ENCODE results near the gene PAXX. TPM values are rescaled to one million over a fixed set of nuclear protein-coding genes. Genes with fewer than 3 reads are reported as not detected.

Gene PAXX
- total RNA-seq, 5 donors from 2014 or later (not counting 1 experiment from before 2014, with no cell fraction given): 81.3 to 173 (median 127) TPM

GRCh38 chr9:137034709-137035506 lies 42.7 kb downstream of the PAXX start:
- Histone ChIP-seq H3K4me1 (ENCODE audit: control insufficient read depth in 1 of 2, extremely low read depth in 1 of 2, insufficient read depth in 2 of 2, low read length in 2 of 2) (peaks cover 3 to 58% of the 10 kb centered on the region in 2 experiments), H3K9me3 (no peaks in the 10 kb centered on the region), H3K27ac (ENCODE audit: low read length) (peak overlapping the region; percentile 67), H3K27me3 (replicated peaks in 1 of 2; ENCODE audit: control insufficient read depth in 2 of 2, extremely low read depth in 1 of 2, insufficient read depth in 2 of 2, low read length in 1 of 2) (peaks cover 0 to 22% of the 10 kb centered on the region in 2 experiments), H3K4me3 (ENCODE audit: control insufficient read depth in 1 of 2, extremely low read depth in 1 of 2, low read length in 1 of 2) (peak overlapping the region; percentile 1 to 29), H3K36me3 (ENCODE audit: control insufficient read depth in 2 of 2, extremely low read depth in 1 of 2, insufficient read depth in 1 of 2, low read length in 1 of 2) (no peaks in the 10 kb centered on the region)
- Mint-ChIP-seq H3K36me3 (no peaks in the 10 kb centered on the region), H3K27me3 (peaks cover 0 to 2% of the 10 kb centered on the region in 2 donors), H3K9me3 (no peaks in the 10 kb centered on the region), H3K4me3 (peak overlapping the region; percentile 59 to 82 (median 75)), H3K27ac (peak overlapping the region; percentile 88 to 93), H3K4me1 (peaks cover 32 to 40% (median 37%) of the 10 kb centered on the region in 3 donors)
- DNase-seq: peak; percentile 68 to 95 (median 83)
- POLR2A ChIA-PET: interaction anchor here (0.6 kb wide), 2 partner anchors 47 to 247 kb away, joined by 3 read pairs; no protein-coding TSS in a partner anchor
- 2% methylated on average over 17 of the region's 24 CpGs for WGBS (ENCODE audit: insufficient coverage)
- peak; percentile 80 to 88 (median 87) for ATAC-seq (replicated peaks in 1 of 4)
- CTCF ChIA-PET: interaction anchor here (0.5 to 1.9 kb wide), 23 partner anchors 9 to 596 kb away, joined by 3 to 19 read pairs (median 4); partner anchors contain the start of genes AJM1 (in 1 of the 2), MAN1B1 (in 1 of the 2), NPDC1 (in 1 of the 2) and TMEM141 (in 1 of the 2)

- H3K9me3 ChIP-seq: no peaks in the 10 kb centered on the region
- no peaks in the 10 kb centered on the region for H3K9me3 Mint-ChIP-seq
- peak overlapping the region; percentile 88 to 93 for H3K27ac Mint-ChIP-seq
- H3K27me3 Mint-ChIP-seq: peaks cover 0 to 3% of the 10 kb centered on the region in 2 donors
- WGBS (ENCODE audit: insufficient coverage): 54% methylated on average over 4 of the region's 9 CpGs
- H3K27ac ChIP-seq (ENCODE audit: low read length): no peak overlapping the region
- no peaks in the 10 kb centered on the region for H3K36me3 ChIP-seq (ENCODE audit: control insufficient read depth in 2 of 2, extremely low read depth in 1 of 2, insufficient read depth in 1 of 2, low read length in 1 of 2)
- ATAC-seq (replicated peaks in 1 of 4): peak in 1 of 4 experiments; percentile 16
- no peaks in the 10 kb centered on the region for H3K36me3 Mint-ChIP-seq
- CTCF ChIA-PET: interaction anchor here (0.6 to 1.9 kb wide), 15 partner anchors 9 to 596 kb away, joined by 3 to 19 read pairs (median 5); partner anchors contain the start of genes AJM1 (in 1 of the 2), MAN1B1 (in 1 of the 2), NPDC1 (in 1 of the 2) and TMEM141 (in 1 of the 2)
- no peak for DNase-seq
- POLR2A ChIA-PET: interaction anchor here in 1 of 2 donors (0.6 kb wide), 1 partner anchor 247 kb away, joined by 3 read pairs; no protein-coding TSS in a partner anchor
- peaks cover 0 to 24% of the 10 kb centered on the region in 2 experiments for H3K27me3 ChIP-seq (replicated peaks in 1 of 2; ENCODE audit: control insufficient read depth in 2 of 2, extremely low read depth in 1 of 2, insufficient read depth in 2 of 2, low read length in 1 of 2)
- H3K4me3 Mint-ChIP-seq: peak overlapping the region in 1 of 3 donors; percentile 82
- peaks cover 27 to 37% (median 32%) of the 10 kb centered on the region in 3 donors for H3K4me1 Mint-ChIP-seq
- H3K4me1 ChIP-seq (ENCODE audit: control insufficient read depth in 1 of 2, extremely low read depth in 1 of 2, insufficient read depth in 2 of 2, low read length in 2 of 2): peaks cover 2 to 52% of the 10 kb centered on the region in 2 experiments
- no peak overlapping the region for H3K4me3 ChIP-seq (ENCODE audit: control insufficient read depth in 1 of 2, extremely low read depth in 1 of 2, low read length in 1 of 2)
Observed at GRCh38 chr9:137035507-137035834, 43.2 kb downstream of the PAXX start.

GRCh38 chr9:137035937-137036336 lies 43.7 kb downstream of the PAXX start:
- CTCF ChIA-PET: interaction anchor here in 1 of 2 donors (0.9 to 1.9 kb wide), 9 partner anchors 10 to 245 kb away, joined by 3 to 19 read pairs (median 5); partner anchors contain the start of genes AJM1, MAN1B1, NPDC1 and TMEM141
- Histone ChIP-seq H3K4me3 (ENCODE audit: control insufficient read depth in 1 of 2, extremely low read depth in 1 of 2, low read length in 1 of 2) (no peak overlapping the region), H3K4me1 (ENCODE audit: control insufficient read depth in 1 of 2, extremely low read depth in 1 of 2, insufficient read depth in 2 of 2, low read length in 2 of 2) (peaks cover 2 to 48% of the 10 kb centered on the region in 2 experiments), H3K9me3 (no peaks in the 10 kb centered on the region), H3K27me3 (replicated peaks in 1 of 2; ENCODE audit: control insufficient read depth in 2 of 2, extremely low read depth in 1 of 2, insufficient read depth in 2 of 2, low read length in 1 of 2) (peaks cover 0 to 25% of the 10 kb centered on the region in 2 experiments), H3K36me3 (ENCODE audit: control insufficient read depth in 2 of 2, extremely low read depth in 1 of 2, insufficient read depth in 1 of 2, low read length in 1 of 2) (no peaks in the 10 kb centered on the region), H3K27ac (ENCODE audit: low read length) (no peak overlapping the region)
- DNase-seq: no peak
- no peaks in the 10 kb centered on the region for H3K9me3 Mint-ChIP-seq
- POLR2A ChIA-PET: no interaction called here
- H3K36me3 Mint-ChIP-seq: no peaks in the 10 kb centered on the region
- no peak for ATAC-seq (replicated peaks in 1 of 4)
- no peak overlapping the region for H3K4me3 Mint-ChIP-seq
- no peak overlapping the region for H3K27ac Mint-ChIP-seq
- peaks cover 0 to 3% of the 10 kb centered on the region in 2 donors for H3K27me3 Mint-ChIP-seq
- 94% methylated on average over 8 of the region's 8 CpGs for WGBS (ENCODE audit: insufficient coverage)
- peaks cover 22 to 32% (median 28%) of the 10 kb centered on the region in 3 donors for H3K4me1 Mint-ChIP-seq

- H3K27me3 ChIP-seq (replicated peaks in 1 of 2; ENCODE audit: control insufficient read depth in 2 of 2, extremely low read depth in 1 of 2, insufficient read depth in 2 of 2, low read length in 1 of 2): peaks cover 0 to 34% of the 10 kb centered on the region in 2 experiments
- no peak for DNase-seq
- H3K9me3 Mint-ChIP-seq: no peaks in the 10 kb centered on the region
- peaks cover 0 to 3% of the 10 kb centered on the region in 2 donors for H3K27me3 Mint-ChIP-seq
- H3K27ac ChIP-seq (ENCODE audit: low read length): no peak overlapping the region
- 80% methylated on average over 2 of the region's 13 CpGs for WGBS (ENCODE audit: insufficient coverage)
- CTCF ChIA-PET: no interaction called here
- no peak overlapping the region for H3K4me3 Mint-ChIP-seq
- H3K27ac Mint-ChIP-seq: no peak overlapping the region
- H3K9me3 ChIP-seq: no peaks in the 10 kb centered on the region
- H3K4me3 ChIP-seq (ENCODE audit: control insufficient read depth in 1 of 2, extremely low read depth in 1 of 2, low read length in 1 of 2): no peak overlapping the region
- POLR2A ChIA-PET: no interaction called here
- H3K4me1 ChIP-seq (ENCODE audit: control insufficient read depth in 1 of 2, extremely low read depth in 1 of 2, insufficient read depth in 2 of 2, low read length in 2 of 2): peaks cover 2 to 37% of the 10 kb centered on the region in 2 experiments
- no peaks in the 10 kb centered on the region for H3K36me3 Mint-ChIP-seq
- peaks cover 19 to 26% (median 23%) of the 10 kb centered on the region in 3 donors for H3K4me1 Mint-ChIP-seq
- no peak for ATAC-seq (replicated peaks in 1 of 4)
- H3K36me3 ChIP-seq (ENCODE audit: control insufficient read depth in 2 of 2, extremely low read depth in 1 of 2, insufficient read depth in 1 of 2, low read length in 1 of 2): no peaks in the 10 kb centered on the region
Observed at GRCh38 chr9:137037035-137037434, 44.8 kb downstream of the PAXX start.

DNA sequence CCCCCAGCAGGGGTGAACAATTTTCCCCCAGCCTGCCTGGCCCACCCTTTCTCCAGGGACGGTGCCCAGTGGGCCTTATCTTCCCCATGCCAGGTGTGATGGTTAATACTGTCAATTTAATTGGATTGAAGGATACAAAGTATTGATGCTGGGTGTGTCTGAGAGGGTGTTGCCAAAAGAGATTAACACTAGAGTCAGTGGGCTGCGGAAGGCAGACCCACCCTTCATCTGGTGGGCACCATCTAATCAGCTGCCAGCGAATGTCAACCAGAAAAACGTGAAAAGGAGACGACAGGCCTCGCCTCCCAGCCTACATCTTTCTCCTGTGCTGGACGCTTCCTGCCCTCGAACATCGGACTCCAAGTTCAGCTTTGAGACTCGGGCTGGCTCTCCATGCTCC lies 45.3 kb downstream of the PAXX start:
- DNase-seq (no peak), ATAC-seq (replicated peaks in 1 of 4) (no peak)
- no peak overlapping the region for H3K27ac Mint-ChIP-seq
- ChIA-PET POLR2A (no interaction called here), CTCF (no interaction called here)
- H3K4me3 ChIP-seq (ENCODE audit: control insufficient read depth in 1 of 2, extremely low read depth in 1 of 2, low read length in 1 of 2): no peak overlapping the region
- peaks cover 0 to 3% of the 10 kb centered on the region in 2 donors for H3K27me3 Mint-ChIP-seq
- H3K4me3 Mint-ChIP-seq: no peak overlapping the region
- no peaks in the 10 kb centered on the region for H3K9me3 ChIP-seq
- H3K4me1 ChIP-seq (ENCODE audit: control insufficient read depth in 1 of 2, extremely low read depth in 1 of 2, insufficient read depth in 2 of 2, low read length in 2 of 2): peaks cover 2 to 32% of the 10 kb centered on the region in 2 experiments
- H3K4me1 Mint-ChIP-seq: peaks cover 16 to 23% (median 19%) of the 10 kb centered on the region in 3 donors
- no peaks in the 10 kb centered on the region for H3K36me3 ChIP-seq (ENCODE audit: control insufficient read depth in 2 of 2, extremely low read depth in 1 of 2, insufficient read depth in 1 of 2, low read length in 1 of 2)
- 88% methylated on average over 5 of the region's 10 CpGs for WGBS (ENCODE audit: insufficient coverage)
- no peak overlapping the region for H3K27ac ChIP-seq (ENCODE audit: low read length)
- no peaks in the 10 kb centered on the region for H3K36me3 Mint-ChIP-seq
- no peaks in the 10 kb centered on the region for H3K9me3 Mint-ChIP-seq
- H3K27me3 ChIP-seq (replicated peaks in 1 of 2; ENCODE audit: control insufficient read depth in 2 of 2, extremely low read depth in 1 of 2, insufficient read depth in 2 of 2, low read length in 1 of 2): peaks cover 0 to 34% of the 10 kb centered on the region in 2 experiments

- POLR2A ChIA-PET: no interaction called here
Observed at GRCh38 chr9:137038916-137039315, 46.7 kb downstream of the PAXX start.

More at GRCh38 chr9:137038916-137039315, 46.7 kb downstream of the PAXX start:
- no peak overlapping the region for H3K4me3 Mint-ChIP-seq
- no peak overlapping the region for H3K4me3 ChIP-seq (ENCODE audit: control insufficient read depth in 1 of 2, extremely low read depth in 1 of 2, low read length in 1 of 2)
- peaks cover 2 to 48% of the 10 kb centered on the region in 2 experiments for H3K27me3 ChIP-seq (replicated peaks in 1 of 2; ENCODE audit: control insufficient read depth in 2 of 2, extremely low read depth in 1 of 2, insufficient read depth in 2 of 2, low read length in 1 of 2)
- no peaks in the 10 kb centered on the region for H3K36me3 ChIP-seq (ENCODE audit: control insufficient read depth in 2 of 2, extremely low read depth in 1 of 2, insufficient read depth in 1 of 2, low read length in 1 of 2)
- 86% methylated on average over 5 of the region's 9 CpGs for WGBS (ENCODE audit: insufficient coverage)
- DNase-seq: no peak
- ATAC-seq (replicated peaks in 1 of 4): no peak
- H3K27ac ChIP-seq (ENCODE audit: low read length): no peak overlapping the region
- H3K4me1 Mint-ChIP-seq: peaks cover 10 to 15% (median 13%) of the 10 kb centered on the region in 3 donors
- CTCF ChIA-PET: interaction anchor here in 1 of 2 donors (1.0 kb wide), 1 partner anchor 91 kb away, joined by 4 read pairs; no protein-coding TSS in a partner anchor
- peaks cover 0 to 9% of the 10 kb centered on the region in 2 donors for H3K27me3 Mint-ChIP-seq
- H3K27ac Mint-ChIP-seq: no peak overlapping the region
- H3K9me3 Mint-ChIP-seq: no peaks in the 10 kb centered on the region
- peaks cover 4 to 26% of the 10 kb centered on the region in 2 experiments for H3K4me1 ChIP-seq (ENCODE audit: control insufficient read depth in 1 of 2, extremely low read depth in 1 of 2, insufficient read depth in 2 of 2, low read length in 2 of 2)
- no peaks in the 10 kb centered on the region for H3K9me3 ChIP-seq
- H3K36me3 Mint-ChIP-seq: no peaks in the 10 kb centered on the region
